Adipocyte (in vitro differentiated cells): Measurements from ENCODE around the gene EIPR1.
"Not testable (repeated sequence)": the region's sequence is repeated elsewhere in the genome, so short reads cannot be mapped to it uniquely, and the experiment has no call there.

Source experiments
- DNase-seq: peaks from one replicate; pipeline ENCODE4 v3.0.0-alpha.2; 2015; ENCODE audit warnings: low read depth
- H3K27me3 ChIP-seq: replicated peaks from 2 replicates; pipeline ENCODE4 v1.7.0; 2013; ENCODE audit warnings: mild to moderate bottlenecking, low read length, moderate library complexity; ENCODE audit not compliant: control insufficient read depth, insufficient read depth
- H3K36me3 ChIP-seq: 2 replicates; pipeline ENCODE4 v1.7.0; 2013; ENCODE audit warnings: low read length, mild to moderate bottlenecking, moderate library complexity; ENCODE audit not compliant: control insufficient read depth, insufficient read depth, severe bottlenecking
- H3K4me1 ChIP-seq: 2 replicates; pipeline ENCODE4 v1.7.0; 2013; ENCODE audit warnings: mild to moderate bottlenecking, low read length, moderate library complexity; ENCODE audit not compliant: control insufficient read depth, insufficient read depth
- H3K4me3 ChIP-seq: 2 replicates; pipeline ENCODE4 v1.7.0; 2013; ENCODE audit warnings: mild to moderate bottlenecking, low read length, moderate library complexity
- H3K9ac ChIP-seq: 2 replicates; pipeline ENCODE4 v1.7.0; 2013; ENCODE audit warnings: mild to moderate bottlenecking, low read length, moderate library complexity
- H3K9me3 ChIP-seq: 2 replicates; pipeline ENCODE4 v1.7.0; 2013; ENCODE audit warnings: mild to moderate bottlenecking, low read length, moderate library complexity; ENCODE audit not compliant: control insufficient read depth

EIPR1 gene

DNA sequence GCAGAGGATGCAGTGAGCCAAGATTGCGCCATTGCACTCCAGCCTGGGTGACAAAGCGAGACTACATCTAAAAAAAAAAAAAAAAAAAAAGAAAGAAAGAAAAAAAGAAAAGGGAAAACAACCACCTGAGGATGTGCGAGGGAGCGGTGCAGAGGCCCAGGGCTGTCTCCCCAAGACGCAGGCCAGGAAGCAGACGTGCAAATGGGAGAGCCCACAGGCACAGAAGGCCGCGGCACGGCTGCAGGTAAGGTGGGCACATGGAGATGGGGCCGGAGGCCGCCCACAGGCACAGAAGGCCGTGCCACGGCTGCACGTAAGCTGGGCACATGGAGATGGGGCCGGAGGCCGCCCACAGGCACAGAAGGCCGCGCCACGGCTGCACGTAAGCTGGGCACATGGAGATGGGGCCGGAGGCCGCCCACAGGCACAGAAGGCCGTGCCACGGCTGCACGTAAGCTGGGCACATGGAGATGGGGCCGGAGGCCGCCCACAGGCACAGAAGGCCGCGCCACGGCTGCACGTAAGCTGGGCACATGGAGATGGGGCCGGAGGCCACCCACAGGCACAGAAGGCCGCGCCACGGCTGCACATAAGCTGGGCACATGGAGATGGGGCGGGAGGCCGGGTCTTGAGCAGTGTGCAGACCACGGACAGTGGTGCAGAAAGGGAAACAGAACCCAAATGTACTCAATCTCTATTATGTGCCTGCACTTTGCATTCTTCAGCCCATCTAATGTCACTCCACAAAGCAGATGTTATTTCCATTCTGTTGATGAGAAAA lies 93.6 kb downstream of the EIPR1 start:
- not testable (repeated sequence) for DNase-seq, H3K4me3 ChIP-seq, H3K27me3 ChIP-seq, H3K36me3 ChIP-seq, H3K9ac ChIP-seq, H3K4me1 ChIP-seq, H3K9me3 ChIP-seq

DNA sequence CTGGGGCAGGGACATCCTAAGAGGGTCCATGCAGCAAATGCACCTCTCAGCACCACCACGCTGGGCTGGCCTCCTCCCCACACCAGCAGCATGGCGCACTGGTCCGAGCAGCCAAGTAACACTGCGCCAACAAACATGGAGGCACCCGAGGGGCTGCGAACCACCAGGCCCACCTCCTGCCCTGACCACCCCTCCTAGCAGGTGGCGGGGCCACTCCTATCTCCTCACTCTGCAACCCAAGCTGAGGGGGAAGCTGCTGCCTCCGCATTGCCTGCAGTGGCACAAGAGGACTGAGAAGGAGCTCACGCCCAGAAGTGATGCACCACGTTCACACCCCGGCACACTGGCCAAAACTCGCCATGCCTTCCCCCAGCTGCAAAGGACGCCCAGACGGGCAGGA lies 94.4 kb downstream of the EIPR1 start:
- H3K9me3 ChIP-seq: no peaks in the 10 kb centered on the region
- no peak overlapping the region for H3K4me3 ChIP-seq
- DNase-seq: no peak

DNA sequence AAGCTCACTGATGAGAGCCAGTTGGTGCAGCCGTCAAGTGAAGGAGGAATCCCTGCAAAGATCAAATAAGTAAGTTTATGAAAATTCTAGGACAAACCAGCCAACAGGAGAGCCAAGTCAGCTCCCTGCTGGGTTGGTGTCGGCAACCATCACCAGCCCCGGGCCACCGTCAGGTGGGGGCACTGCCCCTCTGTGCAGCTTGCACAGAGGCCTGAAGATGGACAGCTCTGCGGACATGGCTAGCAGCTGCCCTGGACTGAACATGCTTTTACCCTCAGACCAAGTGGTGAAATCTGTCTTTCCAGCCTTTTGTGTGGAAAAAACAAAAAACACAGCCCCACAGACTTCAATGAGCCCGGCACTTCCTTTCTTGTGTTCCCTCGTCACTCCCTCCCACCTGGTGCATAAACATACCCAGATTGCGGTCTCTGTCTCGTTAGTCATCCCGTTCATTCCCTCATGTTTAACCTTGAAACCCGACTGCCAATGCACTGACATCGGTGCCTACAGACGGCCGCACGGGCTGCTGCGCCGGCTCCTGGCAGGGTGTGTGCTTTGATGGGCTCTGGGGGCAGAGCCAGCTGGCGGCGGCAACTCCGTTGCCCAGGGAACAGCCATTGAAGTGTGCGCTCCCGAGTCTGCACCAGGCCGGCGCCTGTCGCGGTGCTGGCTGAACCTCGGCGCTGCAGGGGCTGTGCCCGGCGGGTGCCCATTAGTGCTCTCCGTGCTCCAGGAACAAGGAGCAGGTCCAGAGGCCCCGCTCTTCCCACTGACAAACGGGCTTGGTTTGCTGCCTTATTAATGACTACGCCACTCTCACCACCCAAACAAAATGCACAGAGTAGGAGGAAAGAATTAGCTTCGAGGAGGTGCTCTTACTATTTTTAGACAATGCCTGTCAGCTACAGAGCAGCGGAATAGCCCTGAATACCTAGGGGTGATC lies 95.3 kb downstream of the EIPR1 start:
- H3K9me3 ChIP-seq: no peaks in the 10 kb centered on the region
- H3K4me1 ChIP-seq: no peaks in the 10 kb centered on the region
- no peaks in the 10 kb centered on the region for H3K27me3 ChIP-seq
- no peaks in the 10 kb centered on the region for H3K36me3 ChIP-seq
- no peak overlapping the region for H3K4me3 ChIP-seq
- peak; percentile 64 for DNase-seq
- H3K9ac ChIP-seq: no peak overlapping the region

More for the DNA sequence above, 94.4 kb downstream of the EIPR1 start:
- Histone ChIP-seq H3K27me3 (no peaks in the 10 kb centered on the region), H3K9ac (no peak overlapping the region), H3K4me1 (no peaks in the 10 kb centered on the region), H3K36me3 (no peaks in the 10 kb centered on the region)

DNA sequence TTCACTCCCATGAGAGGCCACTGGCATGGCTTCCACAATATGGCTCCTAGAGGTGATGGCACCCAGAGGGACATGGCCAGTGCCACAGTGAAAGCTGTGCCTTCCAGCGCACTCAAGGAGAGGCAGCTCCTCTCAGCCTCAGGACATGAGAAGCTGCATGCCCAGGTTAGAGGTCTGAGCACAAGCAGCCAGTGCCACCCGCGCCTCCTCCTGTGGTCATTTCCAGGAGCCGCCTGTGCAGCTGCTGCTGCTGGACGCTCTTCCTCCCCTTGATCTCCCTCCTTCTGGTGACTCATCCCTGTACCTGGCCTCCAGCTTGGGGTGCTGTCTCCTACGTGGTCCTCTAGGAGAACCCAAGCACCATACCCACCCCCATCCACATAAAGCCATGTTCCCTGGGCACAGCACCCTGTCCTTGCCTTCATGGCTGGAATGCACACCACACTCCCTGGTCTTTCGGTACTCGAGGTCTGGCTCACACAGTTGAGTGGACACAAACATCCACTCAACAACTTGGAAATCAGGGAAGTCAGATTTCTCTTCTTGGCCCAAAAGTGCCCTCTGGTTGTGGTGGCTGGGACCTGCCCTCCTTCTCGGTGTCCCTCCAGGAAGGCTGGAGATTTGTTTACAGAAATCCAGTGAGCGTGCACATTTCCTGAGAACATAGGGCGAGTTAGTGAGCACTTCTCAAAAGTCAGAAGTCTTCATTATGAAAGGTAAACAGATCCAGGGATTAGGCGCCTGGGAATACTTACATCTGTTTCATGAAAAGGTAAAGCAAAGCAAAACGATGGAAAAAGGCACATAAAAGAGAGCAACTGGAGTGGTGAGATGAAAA lies 96.7 kb downstream of the EIPR1 start:
- H3K27me3 ChIP-seq: no peaks in the 10 kb centered on the region

GRCh38 chr2:3280197-3280596 lies 97.4 kb downstream of the EIPR1 start:
- Histone ChIP-seq H3K4me3 (no peak overlapping the region), H3K36me3 (no peaks in the 10 kb centered on the region), H3K9ac (no peak overlapping the region), H3K4me1 (no peaks in the 10 kb centered on the region), H3K27me3 (no peaks in the 10 kb centered on the region), H3K9me3 (peaks cover 5% of the 10 kb centered on the region)
- no peak for DNase-seq

More for the DNA sequence above, 96.7 kb downstream of the EIPR1 start:
- H3K9ac ChIP-seq: no peak overlapping the region
- H3K4me3 ChIP-seq: no peak overlapping the region
- no peaks in the 10 kb centered on the region for H3K36me3 ChIP-seq
- DNase-seq: no peak
- H3K9me3 ChIP-seq: no peaks in the 10 kb centered on the region
- no peaks in the 10 kb centered on the region for H3K4me1 ChIP-seq

- no peaks in the 10 kb centered on the region for H3K36me3 ChIP-seq
- H3K9me3 ChIP-seq: peaks cover 11% of the 10 kb centered on the region
- no peak overlapping the region for H3K9ac ChIP-seq
- no peak for DNase-seq
- H3K4me3 ChIP-seq: no peak overlapping the region
- no peaks in the 10 kb centered on the region for H3K4me1 ChIP-seq
- H3K27me3 ChIP-seq: no peaks in the 10 kb centered on the region
Measured at GRCh38 chr2:3279236-3279960, 98.2 kb downstream of the EIPR1 start.

GRCh38 chr2:3278521-3279218 lies 98.9 kb downstream of the EIPR1 start:
- DNase-seq: no peak
- no peaks in the 10 kb centered on the region for H3K4me1 ChIP-seq
- peaks cover 11% of the 10 kb centered on the region for H3K9me3 ChIP-seq
- H3K36me3 ChIP-seq: no peaks in the 10 kb centered on the region
- no peaks in the 10 kb centered on the region for H3K27me3 ChIP-seq
- no peak overlapping the region for H3K9ac ChIP-seq
- no peak overlapping the region for H3K4me3 ChIP-seq

DNA sequence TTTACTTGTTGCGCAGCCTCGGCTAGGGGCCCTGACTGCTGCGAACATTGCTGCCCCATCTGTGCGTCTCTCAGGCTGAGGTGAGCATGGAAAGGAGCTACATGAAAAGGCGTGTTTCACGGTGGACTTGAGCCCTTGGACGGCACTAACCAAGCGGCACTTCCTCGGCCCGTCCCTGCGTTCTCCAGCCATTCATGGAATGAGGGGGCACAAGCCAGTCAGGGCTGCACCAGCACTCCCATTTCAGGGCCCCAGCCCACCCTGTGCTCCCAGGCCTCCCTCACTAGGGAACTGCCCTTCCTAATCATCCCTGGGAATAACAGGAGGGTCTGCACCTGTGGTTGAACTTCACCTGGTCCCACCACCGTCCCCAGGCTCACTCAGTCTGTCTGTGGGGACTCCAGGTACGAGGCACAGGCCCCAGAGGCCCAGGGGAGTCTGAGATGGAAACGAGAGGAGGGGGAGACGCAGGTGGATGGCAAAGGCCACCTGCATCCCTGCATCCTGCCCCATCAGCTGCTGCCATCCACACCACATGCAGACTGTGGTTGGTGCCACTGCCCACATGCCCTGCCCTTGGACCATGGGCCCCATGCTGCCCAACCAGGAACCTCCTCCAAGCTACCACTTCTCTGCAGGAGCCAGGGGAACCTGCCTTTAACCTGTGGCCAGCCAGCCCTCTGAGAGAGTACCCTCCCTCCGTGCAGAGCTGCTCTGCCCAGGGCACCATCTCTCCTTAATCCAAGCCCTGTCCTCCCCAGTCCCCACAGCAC lies 99.7 kb downstream of the EIPR1 start:
- Histone ChIP-seq H3K4me1 (no peaks in the 10 kb centered on the region), H3K36me3 (no peaks in the 10 kb centered on the region), H3K9ac (no peak overlapping the region), H3K4me3 (no peak overlapping the region), H3K9me3 (peaks cover 11% of the 10 kb centered on the region), H3K27me3 (no peaks in the 10 kb centered on the region)
- DNase-seq: no peak

DNA sequence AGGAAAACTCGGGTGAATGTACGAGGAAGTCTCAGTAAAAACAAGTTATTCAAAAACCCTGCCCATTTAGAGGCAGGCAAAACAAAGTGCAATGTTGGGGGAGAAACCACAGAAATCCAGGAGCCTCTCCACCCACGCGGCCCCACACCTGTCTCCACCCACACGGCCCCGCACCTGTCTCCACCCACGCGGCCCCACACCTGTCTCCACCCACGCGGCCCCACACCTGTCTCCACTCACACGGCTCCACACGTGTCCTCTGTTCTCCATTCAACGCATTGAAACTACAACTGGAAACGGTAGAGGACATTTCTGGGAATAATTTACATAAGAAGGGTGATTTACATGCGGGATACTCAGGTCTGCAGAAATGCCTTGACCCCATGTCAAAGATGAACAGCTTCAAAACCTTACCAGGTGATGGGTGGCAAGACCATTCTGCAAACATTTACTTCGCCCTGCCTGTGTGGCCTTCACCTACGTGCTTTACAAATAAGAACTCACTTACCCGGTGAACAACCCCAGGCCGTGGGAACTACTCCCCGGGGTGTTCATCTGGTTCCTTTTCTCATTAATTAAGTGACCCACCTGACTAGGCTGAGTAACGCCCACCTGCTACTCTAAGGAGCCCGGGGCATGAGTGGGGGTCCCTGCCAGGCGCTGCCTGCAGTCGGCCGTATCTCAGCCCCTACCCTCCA lies 100.4 kb downstream of the EIPR1 start:
- Histone ChIP-seq H3K4me1 (no peaks in the 10 kb centered on the region), H3K9ac (no peak overlapping the region), H3K9me3 (peaks cover 11% of the 10 kb centered on the region), H3K4me3 (no peak overlapping the region), H3K36me3 (no peaks in the 10 kb centered on the region), H3K27me3 (no peaks in the 10 kb centered on the region)
- DNase-seq: no peak
